HEK293 (cell line): Measurements from ENCODE around the gene VSTM4.

Source experiments
- CTCF ChIA-PET: fragments of 350-600 bp; formaldehyde crosslinking; extraction: SDS; loops from one replicate; lab custom pipeline; 2021; ENCODE audit warnings: antibody characterized with exemption; lab: Yijun Ruan, JAX
- POLR2A ChIA-PET: fragments of 300-600 bp; formaldehyde crosslinking; extraction: SDS; loops from one replicate; lab custom pipeline; 2020; ENCODE audit warnings: antibody characterized with exemption, inconsistent platforms; lab: Yijun Ruan, JAX
- H3K27ac ChIP-seq: fragments of 200-500 bp; sonication (Bioruptor generic); 2 replicates; pipeline ENCODE4 v1.5.1; 2014; ENCODE audit warnings: low read depth, low read length, control low read depth, inconsistent platforms; ENCODE audit errors: extremely low read depth
- H3K36me3 ChIP-seq, 2 experiments: fragments of 200-500 bp in 1 of 2; sonication (Bioruptor generic) in 1 of 2; 1 replicate in 1 of 2; 2 replicates in 1 of 2; pipeline ENCODE4 v1.5.1; 2014 to 2017; ENCODE audit warnings: inconsistent platforms in 2 of 2, low read length in 2 of 2; ENCODE audit not compliant: control insufficient read depth in 2 of 2, insufficient read depth in 1 of 2
- H3K4me1 ChIP-seq: fragments of 200-500 bp; sonication (Bioruptor generic); 2 replicates; pipeline ENCODE4 v1.5.1; 2014; ENCODE audit warnings: mild to moderate bottlenecking, low read length, inconsistent platforms; ENCODE audit not compliant: control insufficient read depth, insufficient read depth
- H3K4me3 ChIP-seq: 2 replicates; pipeline ENCODE4 v1.5.1; 2011; ENCODE audit warnings: low read depth, mild to moderate bottlenecking, control low read depth, low read length, moderate library complexity
- H3K9me3 ChIP-seq: fragments of 200-500 bp; sonication (Bioruptor generic); 2 replicates; pipeline ENCODE4 v1.5.1; 2014; ENCODE audit warnings: low read depth, low read length, inconsistent platforms; ENCODE audit not compliant: control insufficient read depth, insufficient read depth
- GLI2 ChIP-seq: fragments of 450-650 bp; formaldehyde crosslinking; IDR thresholded peaks from 2 replicates; pipeline ENCODE4; 2017; ENCODE audit warnings: missing biosample characterization, missing genetic modification characterization, low read depth, borderline replicate concordance
- KLF10 ChIP-seq: fragments of 450-650 bp; IDR thresholded peaks from 2 replicates; pipeline ENCODE4 v1.5.1; 2018; ENCODE audit warnings: missing biosample characterization, mild to moderate bottlenecking, missing genetic modification characterization
- TRIM28 ChIP-seq: IDR thresholded peaks from 2 replicates; pipeline ENCODE4 v1.6.1; 2011; ENCODE audit warnings: low read length, control low read depth, borderline replicate concordance
- YY1 ChIP-seq: fragments of 450-650 bp; formaldehyde crosslinking; IDR thresholded peaks from 2 replicates; pipeline ENCODE4 v1.5.1; 2018; ENCODE audit warnings: missing biosample characterization, missing genetic modification characterization
- ZBTB20 ChIP-seq: fragments of 450-650 bp; formaldehyde crosslinking; IDR thresholded peaks from 2 replicates; pipeline ENCODE4 v1.5.1; 2016; ENCODE audit warnings: missing biosample characterization, missing genetic modification characterization
- ZNF23 ChIP-seq: fragments of 450-650 bp; formaldehyde crosslinking; IDR thresholded peaks from 2 replicates; pipeline ENCODE4 v1.5.1; 2016; ENCODE audit warnings: missing biosample characterization, missing genetic modification characterization, borderline replicate concordance
- ZNF274 ChIP-seq, 2 experiments: fragments of 200-500 bp in 1 of 2; fragments of 450-650 bp in 1 of 2; sonication (Bioruptor generic) in 1 of 2; formaldehyde crosslinking in 1 of 2; IDR thresholded peaks; 2 replicates each; pipeline versions ENCODE4 v1.5.1 to v1.6.1; 2014 to 2016; ENCODE audit warnings: borderline replicate concordance in 1 of 2, inconsistent platforms in 1 of 2, low read length in 1 of 2, missing biosample characterization in 1 of 2, missing genetic modification characterization in 1 of 2
- ZNF292 ChIP-seq: fragments of 450-650 bp; formaldehyde crosslinking; IDR thresholded peaks from 2 replicates; pipeline ENCODE4 v1.5.1; 2016; ENCODE audit warnings: low read depth, missing biosample characterization, missing genetic modification characterization, borderline replicate concordance
- ZNF366 ChIP-seq: fragments of 450-650 bp; formaldehyde crosslinking; conservative IDR thresholded peaks from 2 replicates; pipeline ENCODE4 v1.5.1; 2016; ENCODE audit warnings: missing biosample characterization, missing genetic modification characterization
- ZNF394 ChIP-seq: fragments of 450-650 bp; formaldehyde crosslinking; IDR thresholded peaks from 2 replicates; pipeline ENCODE4 v1.5.1; 2016; ENCODE audit warnings: missing biosample characterization, missing genetic modification characterization, mild to moderate bottlenecking, moderate library complexity, borderline replicate concordance
- ZNF423 ChIP-seq: fragments of 450-650 bp; formaldehyde crosslinking; IDR thresholded peaks from 2 replicates; pipeline ENCODE4 v1.5.1; 2016; ENCODE audit warnings: missing biosample characterization, missing genetic modification characterization
- ZNF48 ChIP-seq: fragments of 450-650 bp; formaldehyde crosslinking; IDR thresholded peaks from 2 replicates; pipeline ENCODE4 v1.5.1; 2016; ENCODE audit warnings: missing biosample characterization, missing genetic modification characterization
- ZNF624 ChIP-seq: fragments of 450-650 bp; formaldehyde crosslinking; IDR thresholded peaks from 2 replicates; pipeline ENCODE4 v1.5.1; 2017; ENCODE audit warnings: missing biosample characterization, missing genetic modification characterization
- ZNF707 ChIP-seq: fragments of 450-650 bp; formaldehyde crosslinking; IDR thresholded peaks from 2 replicates; pipeline ENCODE4 v1.5.1; 2016; ENCODE audit warnings: missing biosample characterization, missing genetic modification characterization
- ZNF777 ChIP-seq: fragments of 450-650 bp; formaldehyde crosslinking; IDR thresholded peaks from 2 replicates; pipeline ENCODE4 v1.5.1; 2017; ENCODE audit warnings: missing biosample characterization, missing genetic modification characterization, borderline replicate concordance
- TF ChIP-seq, protein P1 (sequence below): fragments of 450-650 bp; formaldehyde crosslinking; IDR thresholded peaks from 2 replicates; pipeline ENCODE4 v1.5.1; 2017; ENCODE audit warnings: missing biosample characterization, missing genetic modification characterization
- TF ChIP-seq, protein P2 (sequence below): fragments of 450-650 bp; formaldehyde crosslinking; conservative IDR thresholded peaks from 2 replicates; pipeline ENCODE4 v1.5.1; 2016; ENCODE audit warnings: low read depth, missing biosample characterization, missing genetic modification characterization

VSTM4 gene

DNA sequence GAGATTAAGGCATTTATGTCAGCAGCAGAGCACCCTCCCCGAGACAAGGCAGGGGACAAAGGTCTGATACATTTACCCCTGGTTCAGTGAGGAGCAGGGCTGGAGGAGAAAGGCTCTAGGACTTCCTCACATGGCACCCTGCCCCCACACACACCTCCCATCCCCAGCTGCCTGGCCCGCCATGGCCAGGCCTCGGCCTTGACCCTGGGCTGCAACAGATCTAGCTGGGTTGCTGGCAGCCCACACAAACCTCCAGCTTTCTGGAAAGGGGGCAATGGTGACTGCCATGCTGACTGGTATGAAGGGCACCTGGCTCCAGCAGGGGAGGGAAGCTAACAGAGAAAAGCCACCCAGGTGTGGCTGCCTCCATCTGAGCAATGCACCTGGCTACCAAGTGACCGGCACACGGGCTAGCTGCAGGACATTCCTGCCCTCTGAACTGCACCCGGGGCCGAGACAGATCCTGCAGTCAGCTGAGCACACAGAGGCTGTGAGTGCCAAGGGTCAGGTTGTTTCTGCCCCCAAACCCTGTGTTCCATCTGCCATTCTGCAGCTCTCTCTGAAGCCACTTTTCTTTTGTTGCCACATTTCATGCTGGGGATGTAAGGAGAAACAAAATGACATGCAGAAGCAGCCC is 89.9 kb downstream of the VSTM4 start (continued):
- TF ChIP-seq, protein P1, sequence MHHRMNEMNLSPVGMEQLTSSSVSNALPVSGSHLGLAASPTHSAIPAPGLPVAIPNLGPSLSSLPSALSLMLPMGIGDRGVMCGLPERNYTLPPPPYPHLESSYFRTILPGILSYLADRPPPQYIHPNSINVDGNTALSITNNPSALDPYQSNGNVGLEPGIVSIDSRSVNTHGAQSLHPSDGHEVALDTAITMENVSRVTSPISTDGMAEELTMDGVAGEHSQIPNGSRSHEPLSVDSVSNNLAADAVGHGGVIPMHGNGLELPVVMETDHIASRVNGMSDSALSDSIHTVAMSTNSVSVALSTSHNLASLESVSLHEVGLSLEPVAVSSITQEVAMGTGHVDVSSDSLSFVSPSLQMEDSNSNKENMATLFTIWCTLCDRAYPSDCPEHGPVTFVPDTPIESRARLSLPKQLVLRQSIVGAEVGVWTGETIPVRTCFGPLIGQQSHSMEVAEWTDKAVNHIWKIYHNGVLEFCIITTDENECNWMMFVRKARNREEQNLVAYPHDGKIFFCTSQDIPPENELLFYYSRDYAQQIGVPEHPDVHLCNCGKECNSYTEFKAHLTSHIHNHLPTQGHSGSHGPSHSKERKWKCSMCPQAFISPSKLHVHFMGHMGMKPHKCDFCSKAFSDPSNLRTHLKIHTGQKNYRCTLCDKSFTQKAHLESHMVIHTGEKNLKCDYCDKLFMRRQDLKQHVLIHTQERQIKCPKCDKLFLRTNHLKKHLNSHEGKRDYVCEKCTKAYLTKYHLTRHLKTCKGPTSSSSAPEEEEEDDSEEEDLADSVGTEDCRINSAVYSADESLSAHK (tag by site-specific recombination) = no peak

DNA sequence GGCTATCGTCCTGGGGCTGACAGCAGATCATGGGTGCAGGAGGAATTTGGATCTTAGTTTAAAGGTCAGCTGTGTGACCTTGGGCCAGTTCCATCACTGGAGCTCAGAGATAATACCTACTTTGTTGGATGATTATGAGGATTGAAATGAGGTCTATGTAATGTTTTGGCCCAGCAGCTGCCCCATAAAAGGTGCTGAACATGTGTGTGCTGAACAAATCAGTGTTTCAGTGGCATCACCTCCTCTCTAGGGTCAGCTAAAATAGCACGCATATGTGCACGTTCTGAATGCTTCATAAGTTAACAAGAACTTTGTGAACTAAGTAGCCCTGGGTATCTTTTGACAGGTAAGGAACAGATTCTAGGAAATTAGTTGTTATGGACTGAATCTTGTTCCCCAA is 90.8 kb downstream of the VSTM4 start:
- no peak for TF ChIP-seq ZBTB20 (tag by site-specific recombination)
- no peak for TF ChIP-seq ZNF23
- TF ChIP-seq ZNF707 (tag by site-specific recombination) = no peak
- no peak for TF ChIP-seq ZNF292 (tag by site-specific recombination)
- TF ChIP-seq ZNF48 (tag by site-specific recombination) = no peak
- no peak for TF ChIP-seq ZNF394 (tag by site-specific recombination)
- TF ChIP-seq, protein P2, sequence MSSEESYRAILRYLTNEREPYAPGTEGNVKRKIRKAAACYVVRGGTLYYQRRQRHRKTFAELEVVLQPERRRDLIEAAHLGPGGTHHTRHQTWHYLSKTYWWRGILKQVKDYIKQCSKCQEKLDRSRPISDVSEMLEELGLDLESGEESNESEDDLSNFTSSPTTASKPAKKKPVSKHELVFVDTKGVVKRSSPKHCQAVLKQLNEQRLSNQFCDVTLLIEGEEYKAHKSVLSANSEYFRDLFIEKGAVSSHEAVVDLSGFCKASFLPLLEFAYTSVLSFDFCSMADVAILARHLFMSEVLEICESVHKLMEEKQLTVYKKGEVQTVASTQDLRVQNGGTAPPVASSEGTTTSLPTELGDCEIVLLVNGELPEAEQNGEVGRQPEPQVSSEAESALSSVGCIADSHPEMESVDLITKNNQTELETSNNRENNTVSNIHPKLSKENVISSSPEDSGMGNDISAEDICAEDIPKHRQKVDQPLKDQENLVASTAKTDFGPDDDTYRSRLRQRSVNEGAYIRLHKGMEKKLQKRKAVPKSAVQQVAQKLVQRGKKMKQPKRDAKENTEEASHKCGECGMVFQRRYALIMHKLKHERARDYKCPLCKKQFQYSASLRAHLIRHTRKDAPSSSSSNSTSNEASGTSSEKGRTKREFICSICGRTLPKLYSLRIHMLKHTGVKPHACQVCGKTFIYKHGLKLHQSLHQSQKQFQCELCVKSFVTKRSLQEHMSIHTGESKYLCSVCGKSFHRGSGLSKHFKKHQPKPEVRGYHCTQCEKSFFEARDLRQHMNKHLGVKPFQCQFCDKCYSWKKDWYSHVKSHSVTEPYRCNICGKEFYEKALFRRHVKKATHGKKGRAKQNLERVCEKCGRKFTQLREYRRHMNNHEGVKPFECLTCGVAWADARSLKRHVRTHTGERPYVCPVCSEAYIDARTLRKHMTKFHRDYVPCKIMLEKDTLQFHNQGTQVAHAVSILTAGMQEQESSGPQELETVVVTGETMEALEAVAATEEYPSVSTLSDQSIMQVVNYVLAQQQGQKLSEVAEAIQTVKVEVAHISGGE = no peak
- no peak for TF ChIP-seq TRIM28
- TF ChIP-seq ZNF274 (IDR thresholded peaks at IDR 0.05; ENCODE audit: low read length) = no peak
- TF ChIP-seq ZNF274 (tag by site-specific recombination; IDR thresholded peaks at IDR 0.05; ENCODE audit: borderline replicate concordance) = no peak
- TF ChIP-seq ZNF777 = no peak
- no peak for TF ChIP-seq ZNF624
- TF ChIP-seq YY1 (tag by site-specific recombination) = no peak
- no peak for TF ChIP-seq GLI2
- Histone ChIP-seq H3K27ac (no peak overlapping the region), H3K9me3 (no peaks in the 10 kb centered on the region), H3K4me3 (no peak overlapping the region), H3K4me1 (no peaks in the 10 kb centered on the region), H3K36me3 (no peaks in the 10 kb centered on the region)
- CTCF ChIA-PET = interaction anchor here (1.2 kb wide), 1 partner anchor 45 kb away, joined by 3 read pairs; no protein-coding TSS in a partner anchor
- POLR2A ChIA-PET = no interaction called here

DNA sequence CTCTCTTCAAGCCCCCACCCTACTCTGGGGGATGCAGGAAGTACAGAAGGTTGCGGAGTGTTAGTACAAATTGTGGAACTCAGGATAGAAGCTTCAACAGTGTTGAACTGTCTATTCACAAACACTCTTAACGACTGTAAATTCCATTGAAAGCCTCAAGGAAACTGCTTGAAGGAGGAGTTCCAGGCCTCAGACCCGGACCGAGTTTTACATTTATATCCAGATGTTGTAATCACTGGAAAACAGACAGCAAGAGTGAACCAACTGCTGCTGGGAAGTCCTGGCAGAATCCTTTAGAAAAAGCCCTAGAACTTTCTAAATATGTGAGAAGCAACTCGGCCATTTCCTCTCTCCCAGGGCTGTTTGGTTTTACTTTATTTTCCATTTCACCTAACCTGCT is 91.6 kb downstream of the VSTM4 start:
- Histone ChIP-seq H3K36me3 (no peaks in the 10 kb centered on the region), H3K4me1 (no peaks in the 10 kb centered on the region), H3K4me3 (no peak overlapping the region), H3K27ac (no peak overlapping the region), H3K9me3 (no peaks in the 10 kb centered on the region)
- ChIA-PET CTCF (interaction anchor here (1.2 kb wide), 1 partner anchor 44 kb away, joined by 3 read pairs; no protein-coding TSS in a partner anchor), POLR2A (no interaction called here)
- no peak for TF ChIP-seq ZNF366 (tag by site-specific recombination)
- no peak for TF ChIP-seq ZNF423 (tag by site-specific recombination)
- TF ChIP-seq KLF10 = no peak
